ENCODE results near the gene DPP3. TPM values are rescaled to one million over a fixed set of nuclear protein-coding genes. Genes with fewer than 3 reads are reported as not detected.

DPP3 gene
- total RNA-seq, 2 experiments from 2014 or later: 73.3 to 79.1 TPM

DNA sequence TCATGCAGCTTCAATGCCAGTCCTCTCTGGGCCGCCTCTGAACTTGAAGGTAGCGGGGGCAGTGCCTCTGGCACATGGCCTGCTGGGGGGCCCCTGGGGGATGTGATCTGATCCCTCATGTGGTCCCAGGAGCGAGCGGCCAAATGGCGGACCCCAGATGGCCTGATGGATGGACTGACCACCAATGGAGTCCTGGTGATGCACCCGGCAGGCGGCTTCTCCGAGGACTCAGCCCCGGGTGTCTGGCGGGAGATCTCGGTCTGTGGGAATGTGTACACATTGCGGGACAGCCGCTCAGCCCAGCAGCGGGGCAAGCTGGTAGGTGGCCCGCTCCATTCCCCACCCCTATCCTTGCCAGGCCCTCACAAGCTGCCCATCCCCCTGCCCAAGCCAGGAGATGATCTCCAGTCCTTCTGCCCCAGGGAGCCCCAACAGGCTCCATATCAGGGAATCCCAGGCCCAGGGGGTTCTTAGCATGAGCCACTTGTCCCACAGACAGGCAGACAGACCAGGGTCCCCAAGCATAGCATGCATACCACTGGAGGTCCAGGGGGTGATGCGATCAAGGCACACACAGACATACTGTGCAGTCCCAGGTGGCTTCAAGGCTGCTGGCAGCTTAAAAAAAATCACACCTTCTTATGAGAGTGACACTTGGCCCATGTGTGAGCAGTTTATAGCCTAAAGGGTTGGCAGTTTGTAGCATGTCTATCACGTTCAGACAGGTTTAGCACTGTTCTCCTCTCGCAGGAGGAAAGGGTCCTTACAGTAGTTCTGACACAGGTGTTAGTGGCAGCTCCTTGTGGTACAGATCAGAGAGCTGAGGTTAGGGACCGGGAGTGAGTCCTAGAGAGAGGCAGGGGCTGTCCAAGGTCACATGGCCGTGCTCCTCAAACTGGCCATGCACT is 6.4 kb upstream of the DPP3 start:
- ChIA-PET POLR2A (no interaction called here), CTCF (no interaction called here)
- DNase-seq: no peak
- ATAC-seq: no peak
- peak overlapping the region; percentile 16 for H3K27ac Mint-ChIP-seq
- H3K27me3 Mint-ChIP-seq (ENCODE audit: low read depth): no peaks in the 10 kb centered on the region
- H3K4me1 Mint-ChIP-seq (ENCODE audit: low read depth): peaks cover 13% of the 10 kb centered on the region
- H3K4me3 Mint-ChIP-seq: no peak overlapping the region
- no peaks in the 10 kb centered on the region for H3K9me3 Mint-ChIP-seq (ENCODE audit: insufficient read depth)
- no peaks in the 10 kb centered on the region for H3K36me3 Mint-ChIP-seq (ENCODE audit: low read depth)

DNA sequence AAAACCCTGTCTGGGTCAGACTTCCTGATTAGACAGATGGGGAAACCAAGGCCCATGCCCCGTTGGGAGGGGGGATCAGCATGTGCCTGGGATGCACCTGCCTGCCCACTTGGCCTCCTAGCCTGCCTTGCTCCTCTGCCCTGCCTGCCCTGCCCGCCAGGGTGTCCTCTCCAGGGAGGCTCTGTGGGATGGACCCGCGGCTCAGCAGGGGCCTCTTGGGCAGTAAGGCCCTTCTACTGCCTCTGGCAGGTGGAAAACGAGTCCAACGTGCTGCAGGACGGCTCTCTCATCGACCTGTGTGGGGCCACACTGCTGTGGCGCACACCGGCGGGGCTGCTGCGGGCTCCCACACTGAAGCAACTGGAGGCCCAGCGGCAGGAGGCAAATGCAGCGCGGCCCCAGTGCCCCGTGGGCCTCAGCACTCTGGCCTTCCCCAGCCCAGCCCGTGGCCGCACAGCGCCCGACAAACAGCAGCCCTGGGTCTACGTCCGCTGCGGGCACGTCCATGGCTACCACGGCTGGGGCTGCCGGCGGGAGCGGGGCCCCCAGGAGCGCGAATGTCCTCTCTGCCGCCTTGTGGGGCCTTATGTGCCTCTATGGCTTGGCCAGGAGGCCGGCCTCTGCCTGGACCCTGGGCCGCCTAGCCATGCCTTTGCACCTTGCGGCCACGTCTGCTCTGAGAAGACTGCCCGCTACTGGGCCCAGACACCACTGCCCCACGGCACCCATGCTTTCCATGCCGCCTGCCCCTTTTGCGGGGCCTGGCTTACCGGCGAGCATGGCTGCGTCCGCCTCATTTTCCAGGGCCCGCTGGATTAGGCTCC is 4.7 kb upstream of the DPP3 start:
- H3K4me1 Mint-ChIP-seq (ENCODE audit: low read depth): peaks cover 16% of the 10 kb centered on the region
- no peaks in the 10 kb centered on the region for H3K36me3 Mint-ChIP-seq (ENCODE audit: low read depth)
- H3K4me3 Mint-ChIP-seq: no peak overlapping the region
- H3K27me3 Mint-ChIP-seq (ENCODE audit: low read depth): no peaks in the 10 kb centered on the region
- ChIA-PET POLR2A (no interaction called here), CTCF (no interaction called here)
- no peaks in the 10 kb centered on the region for H3K9me3 Mint-ChIP-seq (ENCODE audit: insufficient read depth)
- ATAC-seq (no peak), DNase-seq (no peak)
- H3K27ac Mint-ChIP-seq: no peak overlapping the region

DNA sequence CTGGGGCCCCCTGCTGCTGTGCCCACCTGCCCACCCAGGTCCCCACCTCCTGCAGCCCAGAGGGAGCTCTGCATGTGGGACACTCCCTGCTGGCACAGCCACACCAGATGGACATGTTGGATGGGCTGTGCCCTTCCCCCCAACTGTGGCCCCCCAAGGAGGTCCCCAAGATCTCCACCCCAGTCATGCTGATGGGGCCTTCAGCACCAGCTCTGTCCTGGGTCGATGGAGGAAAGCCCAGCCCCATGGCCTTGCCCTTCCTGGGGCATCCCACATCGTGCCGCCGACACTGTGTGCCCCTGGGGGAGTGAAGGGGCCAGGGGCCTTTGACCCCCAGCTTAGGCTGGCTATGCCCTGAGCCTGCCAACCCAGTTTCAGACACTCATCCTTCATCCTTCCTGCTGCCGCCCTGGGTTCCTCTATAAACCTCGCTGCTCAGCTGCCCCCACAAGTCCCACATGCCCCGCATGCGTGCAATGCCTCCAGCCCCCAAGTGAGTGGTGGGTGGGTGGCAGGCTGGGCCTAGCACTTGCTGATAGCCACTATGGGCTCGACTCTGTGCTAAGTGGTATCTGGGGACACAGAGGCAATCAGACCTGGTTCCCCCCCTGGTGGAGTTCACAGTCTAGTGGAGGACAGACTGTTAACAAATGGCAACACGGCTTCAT is 3.9 kb upstream of the DPP3 start:
- ChIA-PET CTCF (no interaction called here), POLR2A (no interaction called here)
- ATAC-seq (no peak), DNase-seq (no peak)
- H3K4me3 Mint-ChIP-seq: no peak overlapping the region
- H3K27me3 Mint-ChIP-seq (ENCODE audit: low read depth): no peaks in the 10 kb centered on the region
- H3K36me3 Mint-ChIP-seq (ENCODE audit: low read depth): no peaks in the 10 kb centered on the region
- peaks cover 21% of the 10 kb centered on the region for H3K4me1 Mint-ChIP-seq (ENCODE audit: low read depth)
- no peak overlapping the region for H3K27ac Mint-ChIP-seq
- no peaks in the 10 kb centered on the region for H3K9me3 Mint-ChIP-seq (ENCODE audit: insufficient read depth)

DNA sequence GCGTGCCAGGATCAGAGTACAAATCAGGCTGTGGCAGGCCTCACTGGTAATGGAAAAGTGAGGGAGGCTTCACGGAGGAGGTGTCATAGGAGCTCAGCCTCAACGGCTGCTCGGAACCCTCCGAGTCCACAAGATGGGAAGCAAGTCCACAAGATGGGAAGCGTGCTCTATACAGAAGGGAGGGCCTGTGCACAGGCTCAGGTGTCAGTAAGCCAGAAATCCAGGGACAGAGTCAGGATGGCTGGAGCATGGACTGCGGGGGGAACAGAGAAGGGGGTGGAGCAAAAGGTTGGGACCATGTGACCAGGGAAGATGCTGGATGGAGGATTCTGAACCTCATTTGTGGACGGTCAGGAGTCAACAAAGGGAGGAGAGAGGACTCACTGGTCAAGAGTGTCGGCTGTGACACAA is 3.4 kb upstream of the DPP3 start:
- H3K27me3 Mint-ChIP-seq (ENCODE audit: low read depth): no peaks in the 10 kb centered on the region
- POLR2A ChIA-PET: no interaction called here
- no peak overlapping the region for H3K4me3 Mint-ChIP-seq
- no peaks in the 10 kb centered on the region for H3K36me3 Mint-ChIP-seq (ENCODE audit: low read depth)
- H3K27ac Mint-ChIP-seq: no peak overlapping the region
- H3K4me1 Mint-ChIP-seq (ENCODE audit: low read depth): peaks cover 23% of the 10 kb centered on the region
- DNase-seq (no peak), ATAC-seq (no peak)
- no peaks in the 10 kb centered on the region for H3K9me3 Mint-ChIP-seq (ENCODE audit: insufficient read depth)
- CTCF ChIA-PET: no interaction called here

- Mint-ChIP-seq H3K27ac (no peak overlapping the region), H3K9me3 (ENCODE audit: insufficient read depth) (no peaks in the 10 kb centered on the region), H3K4me3 (no peak overlapping the region), H3K27me3 (ENCODE audit: low read depth) (no peaks in the 10 kb centered on the region), H3K4me1 (ENCODE audit: low read depth) (peaks cover 30% of the 10 kb centered on the region), H3K36me3 (ENCODE audit: low read depth) (peaks cover 1% of the 10 kb centered on the region)
- DNase-seq (no peak), ATAC-seq (no peak)
- ChIA-PET CTCF (interaction anchor here (1.5 to 2.7 kb wide), 7 partner anchors 9 to 201 kb away, joined by 3 to 20 read pairs (median 8); partner anchors contain the start of genes MRPL11, PELI3 and RBM4B), POLR2A (no interaction called here)
These were observed 2.7 kb upstream of the DPP3 start for GRCh38 chr11:66477263-66478201.

DNA sequence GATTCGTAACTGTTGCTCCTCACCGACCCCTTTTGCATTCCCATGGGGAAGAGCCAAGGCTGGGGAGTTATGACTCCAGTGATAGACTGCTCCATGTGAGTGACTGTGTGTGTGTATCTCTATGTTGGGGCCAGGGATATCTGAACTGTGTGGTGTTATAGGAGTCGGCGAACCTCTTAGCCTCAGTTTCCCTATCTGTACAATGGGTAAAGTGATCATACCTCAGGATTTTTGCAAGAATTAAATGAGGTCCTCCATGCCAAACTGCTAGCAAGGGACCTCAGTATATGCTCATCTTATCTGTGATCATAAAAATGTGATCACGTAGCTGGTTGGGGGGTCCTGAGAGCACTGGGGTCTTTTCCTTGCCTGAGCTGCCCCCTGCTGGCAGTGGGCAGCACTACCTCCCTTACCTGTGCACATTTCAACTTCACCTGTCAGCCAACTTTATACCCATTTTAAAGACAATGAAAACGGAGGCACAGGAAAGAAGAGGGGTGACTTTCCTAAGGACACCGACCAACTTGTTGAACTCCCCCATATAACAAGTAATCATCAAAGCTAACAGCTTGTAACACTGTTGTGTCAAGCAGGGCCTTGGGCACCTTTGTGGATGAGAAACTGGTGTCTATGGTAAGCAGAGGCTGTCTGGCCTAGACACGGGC is 1.4 kb upstream of the DPP3 start:
- ATAC-seq (no peak), DNase-seq (peak; percentile 47)
- POLR2A ChIA-PET: interaction anchor here (1.7 to 2.0 kb wide), 2 partner anchors 9 to 199 kb away, joined by 8 to 22 read pairs; partner anchors contain the start of gene RBM4B
- H3K27me3 Mint-ChIP-seq (ENCODE audit: low read depth): no peaks in the 10 kb centered on the region
- H3K27ac Mint-ChIP-seq: peak overlapping the region; percentile 91
- peaks cover 6% of the 10 kb centered on the region for H3K36me3 Mint-ChIP-seq (ENCODE audit: low read depth)
- peak overlapping the region; percentile 92 for H3K4me3 Mint-ChIP-seq
- CTCF ChIA-PET: interaction anchor here (0.6 to 2.7 kb wide), 15 partner anchors 8 to 369 kb away, joined by 3 to 20 read pairs (median 4); partner anchors contain the start of genes BBS1, MRPL11, PELI3 and RBM14
- H3K9me3 Mint-ChIP-seq (ENCODE audit: insufficient read depth): no peaks in the 10 kb centered on the region
- H3K4me1 Mint-ChIP-seq (ENCODE audit: low read depth): peaks cover 31% of the 10 kb centered on the region

GRCh38 chr11:66479394-66480116 is 679 bp upstream of the DPP3 start:
- no peaks in the 10 kb centered on the region for H3K27me3 Mint-ChIP-seq (ENCODE audit: low read depth)
- CTCF ChIA-PET: interaction anchor here (0.6 to 2.7 kb wide), 28 partner anchors 8 to 369 kb away, joined by 3 to 20 read pairs (median 4); partner anchors contain the start of genes BBS1, CCDC87, CCS and MRPL11
- POLR2A ChIA-PET: interaction anchor here (0.9 to 2.0 kb wide), 10 partner anchors 9 to 363 kb away, joined by 3 to 22 read pairs (median 6); partner anchors contain the start of genes BBS1, MRPL11, PELI3 and RBM4B

DNA sequence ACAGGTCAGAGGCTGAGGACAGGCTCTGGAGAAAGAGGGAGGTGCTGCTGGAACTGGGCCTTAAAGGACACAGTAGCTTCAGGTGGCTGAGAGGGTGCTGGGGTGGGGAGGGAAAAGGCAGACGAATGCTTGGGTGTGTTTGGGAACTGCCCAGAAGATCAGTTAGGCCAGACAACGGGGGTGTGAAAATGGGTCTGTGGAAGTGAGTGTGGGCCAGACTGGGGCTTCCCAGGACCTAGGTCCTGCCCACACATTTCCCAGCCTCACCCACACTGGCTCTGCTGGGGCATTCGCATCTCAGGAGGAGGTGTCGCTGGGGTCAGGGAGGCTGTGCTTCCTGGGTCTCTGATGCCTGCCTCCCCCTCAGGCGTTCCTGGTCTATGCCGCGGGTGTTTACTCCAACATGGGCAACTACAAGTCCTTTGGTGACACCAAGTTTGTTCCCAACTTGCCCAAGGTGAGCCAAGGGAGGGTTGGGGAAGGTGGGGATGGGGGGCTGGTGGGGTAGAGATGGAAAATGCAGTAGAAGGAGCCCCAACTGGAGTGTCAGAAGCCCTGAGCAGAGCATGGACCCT is 4.7 kb downstream of the DPP3 start:
- ATAC-seq (no peak), DNase-seq (no peak)
- ChIA-PET CTCF (interaction anchor here (1.5 kb wide), 1 partner anchor 193 kb away, joined by 13 read pairs; the partner anchor contains the start of gene RBM4B), POLR2A (no interaction called here)
- H3K27me3 Mint-ChIP-seq (ENCODE audit: low read depth): no peaks in the 10 kb centered on the region
- H3K9me3 Mint-ChIP-seq (ENCODE audit: insufficient read depth): no peaks in the 10 kb centered on the region
- peak overlapping the region; percentile 52 for H3K27ac Mint-ChIP-seq
- H3K4me3 Mint-ChIP-seq: no peak overlapping the region
- peaks cover 13% of the 10 kb centered on the region for H3K36me3 Mint-ChIP-seq (ENCODE audit: low read depth)
- H3K4me1 Mint-ChIP-seq (ENCODE audit: low read depth): peaks cover 15% of the 10 kb centered on the region

More at GRCh38 chr11:66479394-66480116, 679 bp upstream of the DPP3 start:
- ATAC-seq (no peak), DNase-seq (no peak)
- H3K4me1 Mint-ChIP-seq (ENCODE audit: low read depth): peaks cover 31% of the 10 kb centered on the region
- H3K36me3 Mint-ChIP-seq (ENCODE audit: low read depth): peaks cover 6% of the 10 kb centered on the region
- H3K9me3 Mint-ChIP-seq (ENCODE audit: insufficient read depth): no peaks in the 10 kb centered on the region
- peak overlapping the region; percentile 92 for H3K4me3 Mint-ChIP-seq
- peak overlapping the region; percentile 91 for H3K27ac Mint-ChIP-seq

DNA sequence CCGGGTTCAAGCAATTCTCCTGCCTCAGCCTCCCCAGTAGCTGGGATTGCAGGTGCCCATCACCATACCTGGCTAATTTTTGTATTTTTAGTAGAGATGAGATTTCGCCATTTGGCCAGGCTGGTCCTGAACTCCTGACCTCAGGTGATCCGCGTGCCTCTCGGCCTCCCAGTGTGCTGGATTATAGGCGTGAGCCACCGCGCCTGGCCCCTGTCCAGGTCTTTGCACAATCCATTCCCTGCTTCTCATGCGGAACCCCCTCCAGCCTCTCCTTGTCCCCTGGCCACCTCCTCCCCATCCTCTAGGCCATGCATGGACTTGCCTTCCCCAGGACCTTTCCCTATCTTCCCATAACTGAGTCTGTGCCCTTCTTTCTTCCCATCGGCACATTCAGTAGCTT is 8.7 kb downstream of the DPP3 start:
- H3K36me3 Mint-ChIP-seq (ENCODE audit: low read depth): peaks cover 14% of the 10 kb centered on the region
- ATAC-seq (no peak), DNase-seq (no peak)
- H3K9me3 Mint-ChIP-seq (ENCODE audit: insufficient read depth): no peaks in the 10 kb centered on the region
- H3K27ac Mint-ChIP-seq: no peak overlapping the region
- POLR2A ChIA-PET: no interaction called here
- H3K4me3 Mint-ChIP-seq: no peak overlapping the region
- CTCF ChIA-PET: interaction anchor here (1.6 kb wide), 1 partner anchor 10 kb away, joined by 4 read pairs; no protein-coding TSS in a partner anchor
- H3K4me1 Mint-ChIP-seq (ENCODE audit: low read depth): no peaks in the 10 kb centered on the region
- no peaks in the 10 kb centered on the region for H3K27me3 Mint-ChIP-seq (ENCODE audit: low read depth)
